ENCODE results near the gene TRIM44.
"Not testable (repeated sequence)": the region's sequence is repeated elsewhere in the genome, so short reads cannot be mapped to it uniquely, and the experiment has no call there.

Gene TRIM44

DNA sequence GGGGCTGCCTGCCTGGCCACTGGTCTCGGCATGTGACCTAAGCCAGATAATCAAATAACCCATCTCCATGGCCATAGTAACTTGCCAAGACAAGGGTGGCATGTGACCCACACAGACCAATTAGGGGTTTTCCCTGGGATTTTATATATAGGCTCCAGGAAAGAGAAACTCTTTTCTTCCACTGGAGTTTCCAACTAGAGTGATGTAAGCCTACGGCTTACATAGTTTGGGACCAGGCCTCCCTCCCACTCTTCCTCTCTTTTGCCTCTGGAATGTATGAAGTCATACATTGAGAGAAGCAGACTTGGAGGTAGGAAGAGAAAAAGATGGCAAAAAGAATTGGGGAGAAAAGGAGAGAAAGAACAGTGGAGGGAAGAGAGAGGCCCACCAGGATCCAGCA, 196.7 kb downstream of the TRIM44 start:
- TF ChIP-seq PAX5 (IDR thresholded peaks at IDR 0.05; ENCODE audit: insufficient read depth, low read length, severe bottlenecking): no peak
- TF ChIP-seq SPI1 (IDR thresholded peaks at IDR 0.05; ENCODE audit: low read depth, low read length): no peak
- no peak for TF ChIP-seq POU2F2 (IDR thresholded peaks at IDR 0.05; ENCODE audit: low read depth, low read length)
- no peak for TF ChIP-seq POLR2AphosphoS5 (IDR thresholded peaks at IDR 0.05; ENCODE audit: low read depth, low read length)
- TF ChIP-seq POLR2A (IDR thresholded peaks at IDR 0.05; ENCODE audit: low read depth, low read length): no peak
- no peak for TF ChIP-seq TAF1 (IDR thresholded peaks at IDR 0.05; ENCODE audit: low read depth, low read length)
- no peak for FAIRE-seq
- DNase-seq (ENCODE audit: insufficient read length, low spot score): no peak

DNA sequence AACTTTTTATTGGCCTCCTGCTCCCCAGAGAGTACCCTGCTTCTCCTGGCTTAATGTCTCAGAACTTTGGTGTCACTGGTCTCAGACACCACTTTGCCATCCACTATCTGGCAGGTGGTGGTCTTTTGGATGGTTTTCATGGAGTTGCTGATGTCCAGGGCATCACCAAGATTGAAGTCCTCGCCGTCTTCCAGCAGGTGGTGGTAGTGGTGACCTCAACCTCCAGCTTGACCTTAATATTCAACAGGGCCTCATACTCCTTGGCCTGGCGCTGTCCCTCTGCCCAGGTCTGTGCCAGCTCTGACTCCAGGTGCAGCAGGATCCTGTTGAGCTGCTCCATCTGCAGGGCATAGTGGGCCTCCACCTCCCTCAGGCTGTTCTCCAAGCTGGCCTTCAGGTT, 197.6 kb downstream of the TRIM44 start:
- FAIRE-seq; DNase-seq (ENCODE audit: insufficient read length, low spot score): not testable (repeated sequence)

DNA sequence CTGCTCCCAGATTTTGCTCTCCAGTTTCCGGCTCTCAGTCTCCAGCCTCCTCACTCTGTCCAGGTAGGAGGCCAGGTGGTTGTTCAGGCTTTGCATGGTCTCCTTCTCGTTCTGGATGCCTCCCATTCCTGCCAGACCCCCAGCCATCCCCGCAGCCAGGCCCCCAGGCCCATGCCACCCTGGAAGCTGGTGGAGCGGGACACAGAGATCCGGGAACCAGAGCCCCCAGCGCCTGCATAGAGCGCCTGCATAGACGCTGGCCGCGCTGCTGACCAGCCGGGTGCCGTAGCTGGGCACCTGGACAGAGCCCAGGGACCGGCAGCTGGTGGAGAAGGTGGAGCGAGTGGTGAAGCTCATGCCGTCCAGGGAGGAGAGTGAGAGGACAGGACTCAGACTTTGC, 198.6 kb downstream of the TRIM44 start:
- FAIRE-seq (no peak), DNase-seq (ENCODE audit: insufficient read length, low spot score) (no peak)
- TF ChIP-seq SPI1 (IDR thresholded peaks at IDR 0.05; ENCODE audit: low read depth, low read length) (no peak), POLR2A (IDR thresholded peaks at IDR 0.05; ENCODE audit: low read depth, low read length) (no peak), PAX5 (IDR thresholded peaks at IDR 0.05; ENCODE audit: insufficient read depth, low read length, severe bottlenecking) (no peak)

DNA sequence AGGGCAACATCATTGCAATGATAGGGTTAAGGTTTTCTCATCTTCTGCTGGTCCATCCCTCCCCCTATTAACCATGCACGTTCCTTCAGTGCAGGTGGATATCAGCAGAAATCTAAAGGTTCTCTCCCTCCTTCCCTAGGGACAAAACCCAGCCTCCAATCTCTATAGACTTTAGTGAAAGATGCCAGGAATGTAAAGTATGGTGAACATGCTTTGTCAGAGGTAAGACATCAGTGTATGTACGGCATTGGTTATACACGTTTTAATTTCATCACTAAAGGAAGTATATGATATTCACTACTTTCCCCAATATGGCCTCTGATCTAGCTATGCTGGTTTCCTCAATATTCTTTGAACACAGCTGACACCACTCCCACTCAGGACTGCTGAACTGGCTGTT, 200.1 kb downstream of the TRIM44 start:
- TF ChIP-seq POLR2A (IDR thresholded peaks at IDR 0.05; ENCODE audit: low read depth, low read length) (no peak), POLR2AphosphoS5 (IDR thresholded peaks at IDR 0.05; ENCODE audit: low read depth, low read length) (no peak), TAF1 (IDR thresholded peaks at IDR 0.05; ENCODE audit: low read depth, low read length) (no peak), PAX5 (IDR thresholded peaks at IDR 0.05; ENCODE audit: insufficient read depth, low read length, severe bottlenecking) (no peak), SPI1 (IDR thresholded peaks at IDR 0.05; ENCODE audit: low read depth, low read length) (no peak), POU2F2 (IDR thresholded peaks at IDR 0.05; ENCODE audit: low read depth, low read length) (no peak)
- FAIRE-seq (no peak), DNase-seq (ENCODE audit: insufficient read length, low spot score) (no peak)

DNA sequence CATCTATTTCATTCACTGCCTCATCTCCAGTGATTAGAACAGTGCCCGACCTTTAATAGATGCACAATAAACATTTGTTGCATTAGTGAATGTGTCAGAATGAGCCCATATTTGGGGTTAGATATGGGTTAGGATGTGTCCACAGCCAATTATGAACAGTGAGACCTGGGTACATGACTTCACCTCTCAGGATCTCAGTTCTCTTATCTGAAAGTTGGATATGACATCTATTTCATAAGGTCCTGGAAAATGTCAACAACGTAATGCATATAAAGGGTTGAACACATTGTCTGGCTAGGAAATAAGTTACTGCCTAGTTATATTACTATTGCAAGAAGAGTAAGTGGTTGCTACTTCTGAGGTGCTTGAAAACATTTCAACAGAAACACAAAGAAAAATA, 201.6 kb downstream of the TRIM44 start:
- FAIRE-seq: no peak
- TF ChIP-seq POU2F2 (IDR thresholded peaks at IDR 0.05; ENCODE audit: low read depth, low read length): no peak
- TF ChIP-seq POLR2A (IDR thresholded peaks at IDR 0.05; ENCODE audit: low read depth, low read length): no peak
- TF ChIP-seq PAX5 (IDR thresholded peaks at IDR 0.05; ENCODE audit: insufficient read depth, low read length, severe bottlenecking): no peak
- no peak for DNase-seq (ENCODE audit: insufficient read length, low spot score)

DNA sequence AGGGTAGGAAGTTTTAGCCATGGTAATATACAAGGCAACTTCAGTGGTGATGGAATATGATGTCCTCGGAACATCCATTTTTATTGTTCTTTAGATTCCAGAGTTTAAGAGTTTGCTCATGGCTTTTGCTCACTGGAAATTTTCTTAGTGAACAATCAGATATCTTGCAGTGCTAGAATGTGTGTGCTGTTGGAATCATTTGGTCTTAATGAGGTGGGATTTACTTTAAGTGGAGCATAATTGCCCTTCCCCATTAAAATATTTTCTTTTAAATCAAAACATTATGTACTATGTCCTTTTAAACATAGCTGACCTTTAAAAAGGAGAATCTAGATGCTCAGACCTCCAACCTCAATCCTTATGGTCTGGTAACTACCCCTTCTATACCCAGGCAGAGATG, 204.0 kb downstream of the TRIM44 start:
- FAIRE-seq: no peak
- TF ChIP-seq PAX5 (IDR thresholded peaks at IDR 0.05; ENCODE audit: insufficient read depth, low read length, severe bottlenecking) (no peak), TAF1 (IDR thresholded peaks at IDR 0.05; ENCODE audit: low read depth, low read length) (no peak), SPI1 (IDR thresholded peaks at IDR 0.05; ENCODE audit: low read depth, low read length) (no peak), POLR2A (IDR thresholded peaks at IDR 0.05; ENCODE audit: low read depth, low read length) (no peak), POU2F2 (IDR thresholded peaks at IDR 0.05; ENCODE audit: low read depth, low read length) (no peak), POLR2AphosphoS5 (IDR thresholded peaks at IDR 0.05; ENCODE audit: low read depth, low read length) (no peak)
- no peak for DNase-seq (ENCODE audit: insufficient read length, low spot score)

All from GM12891 (cell line).